LHCN-M2 (cell line): ENCODE measurements around the gene NDUFS2. TPM values are rescaled to one million over a fixed set of nuclear protein-coding genes. Genes with fewer than 3 reads are reported as not detected.
"Not testable (repeated sequence)": the region's sequence is repeated elsewhere in the genome, so short reads cannot be mapped to it uniquely, and the experiment has no call there.

Experiments
- DNase-seq: peaks from one replicate; pipeline ENCODE4 v3.0.0-alpha.2; 2012; ENCODE audit warnings: low read depth
- total RNA-seq: library from RNA; depleted of rRNA; stranded (reverse); fragments of >200 nt; gene quantifications from 2 replicates; pipeline ENCODE4 v1.2.3, GENCODE V29; 2014; rRNA removed

The NDUFS2 gene
- total RNA-seq, 1 experiment from 2014 or later: 115 TPM

GRCh38 chr1:161242313-161242712, 40.1 kb downstream of the NDUFS2 start:
- DNase-seq: peak; percentile 24

- no peak for DNase-seq
Observed at GRCh38 chr1:161244888-161245287, 42.7 kb downstream of the NDUFS2 start.

GRCh38 chr1:161250100-161250499, 47.9 kb downstream of the NDUFS2 start:
- not testable (repeated sequence) for DNase-seq

DNA sequence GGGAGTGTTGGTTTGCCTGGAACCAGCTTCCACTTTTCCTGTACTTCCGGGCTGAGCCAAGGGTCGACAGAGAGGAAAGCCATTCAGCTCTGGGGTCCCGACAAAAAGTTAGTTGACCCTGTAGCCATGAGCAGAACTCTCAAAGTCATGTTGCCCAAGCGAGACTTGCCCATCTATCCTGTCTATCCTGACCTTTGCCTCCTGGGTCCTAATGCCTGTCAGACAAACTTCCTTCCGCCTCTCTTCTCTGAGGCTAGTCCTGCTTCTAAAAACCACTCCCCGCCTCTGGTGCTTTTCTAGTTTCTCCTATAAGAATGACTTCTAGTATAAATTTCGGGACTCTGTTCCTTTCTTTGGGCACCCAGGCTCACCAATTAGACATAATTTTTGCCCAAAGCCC, 48.7 kb downstream of the NDUFS2 start:
- no peak for DNase-seq

- no peak for DNase-seq
Observed at GRCh38 chr1:161251579-161251978, 49.4 kb downstream of the NDUFS2 start.

DNA sequence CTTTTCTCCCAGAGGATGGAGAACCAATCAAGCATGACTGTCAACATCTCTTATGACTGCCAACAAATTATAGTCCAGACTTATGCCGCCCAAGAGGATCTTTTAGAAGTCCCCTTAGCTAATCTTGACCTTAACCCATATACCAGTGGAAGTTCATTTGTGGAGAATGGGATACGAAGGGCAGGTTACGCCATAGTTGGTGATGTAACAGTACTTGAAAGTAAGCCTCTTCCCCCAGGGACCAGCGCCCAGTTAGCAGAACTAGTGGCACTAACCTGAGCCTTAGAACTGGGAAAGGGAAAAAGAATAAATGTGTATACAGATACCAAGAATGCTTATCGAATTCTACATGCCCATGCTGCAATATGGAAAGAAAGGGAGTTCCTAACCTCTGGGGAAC, 53.1 kb downstream of the NDUFS2 start:
- DNase-seq: not testable (repeated sequence)

DNA sequence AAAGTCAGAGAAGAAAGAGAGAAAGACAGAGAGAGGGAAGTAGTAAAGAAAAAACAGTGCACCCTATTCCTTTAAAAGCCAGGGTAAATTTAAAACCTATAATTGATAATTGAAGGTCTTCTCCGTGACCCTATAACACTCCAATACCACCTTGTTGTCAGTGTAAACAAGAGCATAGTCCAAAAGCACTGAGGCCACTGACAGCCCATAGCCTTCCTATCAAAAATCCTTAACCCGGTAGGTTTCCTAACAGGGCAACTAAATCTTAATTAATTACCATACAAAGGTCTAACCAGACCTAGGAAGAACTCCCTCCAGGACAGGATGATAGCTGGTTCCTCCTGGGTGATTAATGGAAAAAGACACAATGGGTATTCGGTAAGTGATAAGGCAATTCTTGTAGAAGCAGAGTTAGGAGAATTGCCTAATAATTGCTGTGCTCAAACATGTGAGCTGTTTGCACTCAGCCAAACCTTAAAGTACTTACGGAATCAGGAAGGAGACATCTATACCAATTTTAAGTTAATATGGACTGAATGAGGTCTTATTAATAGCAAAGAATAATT, 53.9 kb downstream of the NDUFS2 start:
- not testable (repeated sequence) for DNase-seq

- not testable (repeated sequence) for DNase-seq
Observed at GRCh38 chr1:161257109-161257508, 54.9 kb downstream of the NDUFS2 start.

DNA sequence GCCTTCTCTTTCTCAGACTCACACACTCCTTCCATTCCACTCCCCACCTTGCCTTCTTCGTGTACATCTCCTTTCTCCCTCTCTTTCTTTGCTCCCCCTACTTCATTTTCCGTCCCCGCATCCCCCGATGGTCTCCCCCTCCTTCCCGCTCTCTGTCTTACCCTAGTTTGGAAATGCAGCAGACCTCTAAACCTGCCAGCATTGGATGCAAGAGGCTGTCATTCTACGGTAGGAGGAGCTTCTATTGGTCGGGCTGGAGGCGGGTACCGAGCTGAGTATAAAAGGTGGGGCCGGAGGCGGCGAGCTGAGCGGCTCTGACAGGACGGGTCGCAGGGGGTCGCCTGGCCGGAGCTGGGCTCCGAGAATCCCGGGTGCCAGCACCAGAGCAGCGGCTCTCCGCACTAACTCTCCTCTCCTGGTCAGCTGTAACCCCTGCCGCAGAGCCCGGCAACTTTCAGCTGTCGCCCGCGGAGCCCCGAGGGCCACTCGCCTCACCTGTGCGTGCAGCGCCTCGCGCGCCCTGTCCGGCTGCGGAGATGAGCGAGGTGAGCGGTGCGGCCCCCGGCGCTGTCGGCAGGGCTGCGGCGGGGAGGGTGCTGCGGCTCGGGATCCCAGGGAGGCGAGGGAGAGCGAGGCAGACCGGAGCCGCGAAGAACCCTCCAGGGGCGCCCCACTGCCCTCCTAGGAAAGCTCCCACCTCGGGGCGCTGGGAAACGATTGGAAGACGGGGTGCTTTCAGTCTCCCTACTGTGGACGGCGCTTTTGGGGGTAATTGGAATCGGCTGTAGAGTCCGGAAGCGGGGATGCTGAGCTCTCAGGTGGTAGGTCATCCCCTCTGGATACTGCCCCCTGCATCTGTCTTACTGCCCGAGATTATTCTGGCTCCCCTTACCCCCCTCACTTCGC, 56.5 kb downstream of the NDUFS2 start, which contains the start of gene PCP4L1:
TSS of gene PCP4L1 (plus strand) at position 307 of the 906 bp plus-strand sequence. CDS start at position 537, 230 bp downstream.
- DNase-seq: peak; percentile 45

DNA sequence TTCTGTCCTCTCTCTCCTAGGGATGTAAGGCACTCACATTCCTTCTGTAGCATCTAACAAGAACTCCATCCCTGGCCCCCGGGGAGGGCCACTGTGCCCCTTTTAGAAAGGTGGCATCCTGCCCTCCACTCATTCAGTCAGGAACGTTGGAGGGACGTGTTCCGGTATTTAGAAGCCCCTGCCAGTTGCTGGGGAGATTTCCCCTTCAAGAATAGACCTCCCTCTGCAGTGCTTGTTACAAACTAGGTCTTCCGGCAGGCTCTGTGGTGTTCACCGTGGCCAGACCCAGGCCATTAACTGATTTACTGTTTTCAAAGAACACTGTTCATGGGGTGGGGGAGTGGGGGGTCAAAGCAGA, 57.2 kb downstream of the NDUFS2 start:
- DNase-seq: no peak

- DNase-seq: no peak
Observed at GRCh38 chr1:161259765-161260164, 57.6 kb downstream of the NDUFS2 start.

GRCh38 chr1:161260376-161261260, 58.5 kb downstream of the NDUFS2 start:
- peak; percentile 31 for DNase-seq

GRCh38 chr1:161261261-161262235, 59.4 kb downstream of the NDUFS2 start:
- DNase-seq: peak; percentile 5

Other genes with a start within 250 kb of the NDUFS2 start
- gene ITLN2, start 247.6 kb upstream of the NDUFS2 start, total RNA-seq: not detected in 2 replicates
- gene F11R, start 181.2 kb upstream of the NDUFS2 start, total RNA-seq: 1.4 and 2.6 TPM in 2 replicates
- 14.7 and 27.3 TPM in 2 replicates for gene TSTD1, start 163.4 kb upstream of the NDUFS2 start, total RNA-seq
- 76.0 and 83.2 TPM in 2 replicates for gene USF1, start 156.4 kb upstream of the NDUFS2 start, total RNA-seq
- gene ARHGAP30, start 132.5 kb upstream of the NDUFS2 start, total RNA-seq: not detected in 2 replicates
- 0.26 TPM in 1 of 2 replicates, not detected in the other for gene NECTIN4, start 112.8 kb upstream of the NDUFS2 start, total RNA-seq
- 0.29 and 0.71 TPM in 2 replicates for gene KLHDC9, start 104.0 kb upstream of the NDUFS2 start, total RNA-seq
- 58.6 and 87.5 TPM in 2 replicates for gene PFDN2, start 84.3 kb upstream of the NDUFS2 start, total RNA-seq
- gene NIT1, start 84.3 kb upstream of the NDUFS2 start, total RNA-seq: 25.6 and 28.4 TPM in 2 replicates
- 27.7 and 29.6 TPM in 2 replicates for gene DEDD, start 69.7 kb upstream of the NDUFS2 start, total RNA-seq
- gene UFC1, start 48.4 kb upstream of the NDUFS2 start, total RNA-seq: 50.0 and 90.6 TPM in 2 replicates
- gene USP21, start 42.9 kb upstream of the NDUFS2 start, total RNA-seq: 9.1 and 15.3 TPM in 2 replicates
- gene PPOX, start 35.9 kb upstream of the NDUFS2 start, total RNA-seq: 15.3 and 17.8 TPM in 2 replicates
- gene B4GALT3, start 24.9 kb upstream of the NDUFS2 start, total RNA-seq: 40.4 and 42.6 TPM in 2 replicates
- gene ADAMTS4, start 3.3 kb upstream of the NDUFS2 start, total RNA-seq: 5.0 and 5.4 TPM in 2 replicates
- 0.86 and 1.2 TPM in 2 replicates for gene FCER1G, start 12.9 kb downstream of the NDUFS2 start, total RNA-seq
- gene APOA2, start 21.3 kb downstream of the NDUFS2 start, total RNA-seq: not detected in 2 replicates
- gene TOMM40L, start 23.7 kb downstream of the NDUFS2 start, total RNA-seq: 9.8 and 12.6 TPM in 2 replicates
- gene NR1I3, start 35.8 kb downstream of the NDUFS2 start, total RNA-seq: not detected in 2 replicates
- gene PCP4L1, start 56.4 kb downstream of the NDUFS2 start, total RNA-seq: 0.17 TPM in 1 of 2 replicates, not detected in the other
- 10.7 TPM in 2 replicates for gene MPZ, start 107.6 kb downstream of the NDUFS2 start, total RNA-seq
- gene SDHC, start 112.0 kb downstream of the NDUFS2 start, total RNA-seq: 32.8 and 34.1 TPM in 2 replicates
- not detected in 2 replicates for gene CFAP126, start 165.5 kb downstream of the NDUFS2 start, total RNA-seq